ENCODE data around the gene CAMTA1. TPM values are rescaled to one million over a fixed set of nuclear protein-coding genes. Genes with fewer than 3 reads are reported as not detected.

Gene CAMTA1
- polyA plus RNA-seq, 1 experiment = 64.9 TPM

- CTCF ChIA-PET = interaction anchor here (0.6 to 0.7 kb wide), 2 partner anchors 28 to 29 kb away, joined by 3 to 4 read pairs; no protein-coding TSS in a partner anchor
These were observed 854.3 kb downstream of the CAMTA1 start for GRCh38 chr1:7639435-7640131.

GRCh38 chr1:7640350-7640749, 855.1 kb downstream of the CAMTA1 start:
- POLR2A ChIA-PET = no interaction called here
- Histone ChIP-seq H3K9me3 (ENCODE audit: control insufficient read depth, insufficient read depth, low read length) (peaks cover 5% of the 10 kb centered on the region), H3K4me3 (ENCODE audit: low read depth, low read length) (no peak overlapping the region), H3K27ac (ENCODE audit: low read depth, low read length) (no peak overlapping the region), H3K27me3 (ENCODE audit: control insufficient read depth, insufficient read depth, low read length) (no peaks in the 10 kb centered on the region)
- DNase-seq (ENCODE audit: low read depth, low spot score) = no peak
- CTCF ChIA-PET = interaction anchor here (1.1 kb wide), 1 partner anchor 598 kb away, joined by 4 read pairs; no protein-coding TSS in a partner anchor
- TF ChIP-seq CTCF (IDR thresholded peaks at IDR 0.05; ENCODE audit: low read depth, low read length) = no peak

More at GRCh38 chr1:7639435-7640131, 854.3 kb downstream of the CAMTA1 start:
- Histone ChIP-seq H3K4me3 (ENCODE audit: low read depth, low read length) (no peak overlapping the region), H3K9me3 (ENCODE audit: control insufficient read depth, insufficient read depth, low read length) (peaks cover 5% of the 10 kb centered on the region), H3K27ac (ENCODE audit: low read depth, low read length) (no peak overlapping the region), H3K27me3 (ENCODE audit: control insufficient read depth, insufficient read depth, low read length) (no peaks in the 10 kb centered on the region)
- TF ChIP-seq CTCF (IDR thresholded peaks at IDR 0.05; ENCODE audit: low read depth, low read length) = no peak
- POLR2A ChIA-PET = no interaction called here
- DNase-seq (ENCODE audit: low read depth, low spot score) = no peak

GRCh38 chr1:7640920-7641585, 855.8 kb downstream of the CAMTA1 start:
- TF ChIP-seq CTCF (IDR thresholded peaks at IDR 0.05; ENCODE audit: low read depth, low read length) = no peak
- Histone ChIP-seq H3K9me3 (ENCODE audit: control insufficient read depth, insufficient read depth, low read length) (peaks cover 5% of the 10 kb centered on the region), H3K27me3 (ENCODE audit: control insufficient read depth, insufficient read depth, low read length) (no peaks in the 10 kb centered on the region), H3K4me3 (ENCODE audit: low read depth, low read length) (no peak overlapping the region), H3K27ac (ENCODE audit: low read depth, low read length) (no peak overlapping the region)
- ChIA-PET POLR2A (no interaction called here), CTCF (interaction anchor here (1.1 to 1.2 kb wide), 2 partner anchors 571 to 599 kb away, joined by 4 to 5 read pairs; no protein-coding TSS in a partner anchor)
- no peak for DNase-seq (ENCODE audit: low read depth, low spot score)

- Histone ChIP-seq H3K4me3 (ENCODE audit: low read depth, low read length) (no peak overlapping the region), H3K9me3 (ENCODE audit: control insufficient read depth, insufficient read depth, low read length) (peaks cover 5% of the 10 kb centered on the region), H3K27me3 (ENCODE audit: control insufficient read depth, insufficient read depth, low read length) (no peaks in the 10 kb centered on the region), H3K27ac (ENCODE audit: low read depth, low read length) (no peak overlapping the region)
- TF ChIP-seq CTCF (IDR thresholded peaks at IDR 0.05; ENCODE audit: low read depth, low read length) = no peak
- DNase-seq (ENCODE audit: low read depth, low spot score) = no peak
- POLR2A ChIA-PET = no interaction called here
- CTCF ChIA-PET = interaction anchor here (1.2 kb wide), 1 partner anchor 572 kb away, joined by 5 read pairs; no protein-coding TSS in a partner anchor
These were observed 856.5 kb downstream of the CAMTA1 start for GRCh38 chr1:7641587-7642417.
